ENCODE results near the gene SCRT2. TPM values are rescaled to one million over a fixed set of nuclear protein-coding genes. Genes with fewer than 3 reads are reported as not detected.

SCRT2 gene
- total RNA-seq, 3 donors from 2014 or later: not detected

- no peak for ATAC-seq
- Histone ChIP-seq H3K36me3 (ENCODE audit: low read depth) (no peaks in the 10 kb centered on the region), H3K4me1 (ENCODE audit: low read depth) (no peaks in the 10 kb centered on the region), H3K4me3 (no peak overlapping the region), H3K9me3 (no peaks in the 10 kb centered on the region)
- no peak for DNase-seq
- TF ChIP-seq CTCF (IDR thresholded peaks at IDR 0.05): no peak
- intact Hi-C loops (cut with DNase I, micrococcal nuclease): no loop called here
Observed at GRCh38 chr20:611843-612185, 63.8 kb downstream of the SCRT2 start.

Other genes starting within 250 kb of the SCRT2 start
- gene TBC1D20, start 213.3 kb downstream of the SCRT2 start, total RNA-seq: 10 to 100 TPM; 30.4 to 49.6 (median 36.0) TPM
- gene CSNK2A1, start 132.0 kb downstream of the SCRT2 start, total RNA-seq: 100 to 1,000 TPM; 104 to 127 (median 117) TPM
- under 1 TPM in 1 of 3 donors, not detected in 2; 0.82 TPM for gene TCF15, start 65.5 kb downstream of the SCRT2 start, total RNA-seq
- gene SRXN1, start 22.6 kb downstream of the SCRT2 start, total RNA-seq: 10 to 100 TPM; 11.7 to 23.4 (median 18.9) TPM
- 10 to 100 TPM; 12.0 to 48.6 (median 15.4) TPM for gene SLC52A3, start 92.7 kb upstream of the SCRT2 start, total RNA-seq
- 10 to 100 TPM in 1 of 3 donors, 1 to 10 TPM in 2; 5.1 to 10.4 (median 8.4) TPM for gene FAM110A, start 157.9 kb upstream of the SCRT2 start, total RNA-seq
- gene ANGPT4, start 240.5 kb upstream of the SCRT2 start, total RNA-seq: under 1 TPM in 1 of 3 donors, not detected in 2; 0.05 TPM